ENCODE measurements around the gene BASP1.

DNA sequence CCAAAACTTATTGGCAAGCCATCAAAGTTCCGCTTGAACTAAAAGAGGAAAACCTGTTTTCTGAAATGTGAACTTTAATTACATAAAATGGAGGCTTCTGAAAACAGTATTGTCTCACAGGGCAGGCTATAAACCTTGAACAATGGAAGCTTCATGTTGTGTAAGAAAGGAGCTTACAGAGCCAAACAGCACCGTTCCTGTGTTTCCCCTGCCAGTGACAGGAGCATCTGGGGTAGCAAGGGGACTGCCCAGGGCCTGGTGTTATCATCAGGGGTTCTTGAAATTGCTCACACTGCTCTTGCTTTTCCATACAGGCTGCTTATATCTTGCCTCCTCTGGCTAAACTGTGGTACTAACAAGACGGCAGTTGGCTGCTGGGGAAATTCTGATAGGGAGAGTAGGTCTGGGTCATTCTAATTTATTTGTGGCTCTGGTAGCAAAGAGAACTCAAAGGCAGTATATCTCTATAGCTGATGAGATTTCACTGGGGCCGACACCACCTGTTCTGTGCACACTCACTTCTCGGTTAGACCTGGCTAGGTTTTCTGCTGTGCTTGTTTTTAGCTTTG, 40.4 kb downstream of the BASP1 start:
- TF ChIP-seq CTCF (IDR thresholded peaks at IDR 0.05) (no peak), TEAD4 (IDR thresholded peaks at IDR 0.05; ENCODE audit: borderline replicate concordance, insufficient read depth) (no peak), ELF1 (IDR thresholded peaks at IDR 0.05) (no peak), REST (IDR thresholded peaks at IDR 0.05; ENCODE audit: low read depth, low read length) (no peak), EP300 (IDR thresholded peaks at IDR 0.05; ENCODE audit: borderline replicate concordance in 1 of 2, low read depth in 1 of 2, low read length in 1 of 2) (no peak), NRF1 (IDR thresholded peaks at IDR 0.05; ENCODE audit: low read depth, low read length) (no peak), MEF2A (IDR thresholded peaks at IDR 0.05; ENCODE audit: borderline replicate concordance, low read depth) (no peak), POLR2AphosphoS5 (IDR thresholded peaks at IDR 0.05; ENCODE audit: low read depth, low read length) (no peak), MXI1 (IDR thresholded peaks at IDR 0.05; ENCODE audit: low read depth, low read length) (no peak)
- TF ChIP-seq, protein P1, sequence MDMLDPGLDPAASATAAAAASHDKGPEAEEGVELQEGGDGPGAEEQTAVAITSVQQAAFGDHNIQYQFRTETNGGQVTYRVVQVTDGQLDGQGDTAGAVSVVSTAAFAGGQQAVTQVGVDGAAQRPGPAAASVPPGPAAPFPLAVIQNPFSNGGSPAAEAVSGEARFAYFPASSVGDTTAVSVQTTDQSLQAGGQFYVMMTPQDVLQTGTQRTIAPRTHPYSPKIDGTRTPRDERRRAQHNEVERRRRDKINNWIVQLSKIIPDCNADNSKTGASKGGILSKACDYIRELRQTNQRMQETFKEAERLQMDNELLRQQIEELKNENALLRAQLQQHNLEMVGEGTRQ (IDR thresholded peaks at IDR 0.05; ENCODE audit: borderline replicate concordance, low read depth, low read length) = no peak
